ENCODE results near the gene CENPF. TPM values are rescaled to one million over a fixed set of nuclear protein-coding genes. Genes with fewer than 3 reads are reported as not detected.

Gene CENPF
- total and polyA plus RNA-seq, 3 donors from 2014 or later: 7.7 to 30.7 (median 28.1) TPM

GRCh38 chr1:214643030-214643429 is 40.0 kb downstream of the CENPF start:
- no peaks in the 10 kb centered on the region for H3K27me3 ChIP-seq
- no peaks in the 10 kb centered on the region for H3K9me3 ChIP-seq
- H3K27ac ChIP-seq: no peak overlapping the region
- H3K4me1 ChIP-seq: no peaks in the 10 kb centered on the region
- TF ChIP-seq POLR2A (IDR thresholded peaks at IDR 0.05) (no peak), CTCF (IDR thresholded peaks at IDR 0.05) (no peak)
- no peak overlapping the region for H3K4me3 ChIP-seq
- DNase-seq: no peak
- no peaks in the 10 kb centered on the region for H3K36me3 ChIP-seq (ENCODE audit: low read depth, missing control alignments)
- 92 to 95% methylated on average over 8 of the region's 8 CpGs for WGBS, 2 donors
- intact Hi-C loops (cut with DNase I; ENCODE audit: low total_unique reads): no loop called here

- WGBS, 2 donors: 90 to 98% methylated on average over 10 of the region's 10 CpGs
- Histone ChIP-seq H3K27me3 (no peaks in the 10 kb centered on the region), H3K9me3 (no peaks in the 10 kb centered on the region), H3K4me1 (no peaks in the 10 kb centered on the region), H3K36me3 (ENCODE audit: low read depth, missing control alignments) (no peaks in the 10 kb centered on the region), H3K4me3 (no peak overlapping the region), H3K27ac (no peak overlapping the region)
- no peak for TF ChIP-seq CTCF (IDR thresholded peaks at IDR 0.05)
- TF ChIP-seq POLR2A (IDR thresholded peaks at IDR 0.05): no peak
- no peak for DNase-seq
- intact Hi-C loops (cut with DNase I; ENCODE audit: low total_unique reads): no loop called here
These were observed 42.7 kb downstream of the CENPF start for GRCh38 chr1:214645712-214646111.

GRCh38 chr1:214648801-214649200 is 45.8 kb downstream of the CENPF start:
- H3K4me3 ChIP-seq: no peak overlapping the region
- TF ChIP-seq POLR2A (IDR thresholded peaks at IDR 0.05) (no peak), CTCF (IDR thresholded peaks at IDR 0.05) (no peak)
- H3K4me1 ChIP-seq: no peaks in the 10 kb centered on the region
- intact Hi-C loops (cut with DNase I; ENCODE audit: low total_unique reads): no loop called here
- DNase-seq: no peak
- H3K27me3 ChIP-seq: no peaks in the 10 kb centered on the region
- H3K36me3 ChIP-seq (ENCODE audit: low read depth, missing control alignments): no peaks in the 10 kb centered on the region
- no peaks in the 10 kb centered on the region for H3K9me3 ChIP-seq
- 92 to 93% methylated on average over 3 of the region's 3 CpGs for WGBS, 2 donors
- H3K27ac ChIP-seq: no peak overlapping the region

- Histone ChIP-seq H3K27me3 (no peaks in the 10 kb centered on the region), H3K9me3 (no peaks in the 10 kb centered on the region), H3K36me3 (ENCODE audit: low read depth, missing control alignments) (no peaks in the 10 kb centered on the region), H3K27ac (no peak overlapping the region), H3K4me3 (no peak overlapping the region), H3K4me1 (no peaks in the 10 kb centered on the region)
- intact Hi-C loops (cut with DNase I; ENCODE audit: low total_unique reads): no loop called here
- TF ChIP-seq CTCF (IDR thresholded peaks at IDR 0.05): no peak
- no peak for TF ChIP-seq POLR2A (IDR thresholded peaks at IDR 0.05)
- 95 to 96% methylated on average over 2 of the region's 2 CpGs for WGBS, 2 donors
- DNase-seq: no peak
These were observed 46.6 kb downstream of the CENPF start for GRCh38 chr1:214649607-214650006.

GRCh38 chr1:214650664-214651063 is 47.7 kb downstream of the CENPF start:
- H3K36me3 ChIP-seq (ENCODE audit: low read depth, missing control alignments): no peaks in the 10 kb centered on the region
- H3K9me3 ChIP-seq: no peaks in the 10 kb centered on the region
- no peak for DNase-seq
- no peaks in the 10 kb centered on the region for H3K4me1 ChIP-seq
- H3K27ac ChIP-seq: no peak overlapping the region
- no peaks in the 10 kb centered on the region for H3K27me3 ChIP-seq
- WGBS, 2 donors: 93 to 95% methylated on average over 4 of the region's 4 CpGs
- TF ChIP-seq CTCF (IDR thresholded peaks at IDR 0.05) (no peak), POLR2A (IDR thresholded peaks at IDR 0.05) (no peak)
- intact Hi-C loops (cut with DNase I; ENCODE audit: low total_unique reads): no loop called here
- no peak overlapping the region for H3K4me3 ChIP-seq
